ENCODE data around the gene INPP5D.

- no peak for TF ChIP-seq GATA2 (IDR thresholded peaks at IDR 0.05; ENCODE audit: low read depth, low read length)
- TF ChIP-seq GATA3 (IDR thresholded peaks at IDR 0.05; ENCODE audit: low read depth, low read length): no peak
These were observed 195.0 kb downstream of the INPP5D start for GRCh38 chr2:233255151-233255550.

Data from SH-SY5Y (cell line).